ENCODE data around the gene SPRN.
"Not testable (repeated sequence)": the region's sequence is repeated elsewhere in the genome, so short reads cannot be mapped to it uniquely, and the experiment has no call there.

Gene SPRN

GRCh38 chr10:133439517-133440461 is 15.4 kb upstream of the SPRN start:
- DNase-seq, result no peak

GRCh38 chr10:133438711-133439273 is 14.4 kb upstream of the SPRN start:
- DNase-seq, result no peak

GRCh38 chr10:133432789-133433188 is 8.4 kb upstream of the SPRN start:
- not testable (repeated sequence) for DNase-seq

- not testable (repeated sequence) for DNase-seq
Measured at GRCh38 chr10:133431888-133432613, 7.6 kb upstream of the SPRN start.

- not testable (repeated sequence) for DNase-seq
Measured at GRCh38 chr10:133429571-133429970, 5.1 kb upstream of the SPRN start.

- DNase-seq, result not testable (repeated sequence)
Measured at GRCh38 chr10:133424102-133424501, 323 bp downstream of the SPRN start.

- peak; percentile 4 for DNase-seq
Measured at GRCh38 chr10:133422807-133423771, 1.3 kb downstream of the SPRN start.

- no peak for DNase-seq
Measured at GRCh38 chr10:133422223-133422806, 2.1 kb downstream of the SPRN start.

- no peak for DNase-seq
Measured at GRCh38 chr10:133421336-133422222, 2.8 kb downstream of the SPRN start.

GRCh38 chr10:133420579-133420978 is 3.8 kb downstream of the SPRN start:
- DNase-seq, result no peak

- DNase-seq, result no peak
Measured at GRCh38 chr10:133420028-133420427, 4.4 kb downstream of the SPRN start.

- DNase-seq, result no peak
Measured at GRCh38 chr10:133419211-133419950, 5.0 kb downstream of the SPRN start.

- no peak for DNase-seq
Measured at GRCh38 chr10:133418289-133418993, 6.0 kb downstream of the SPRN start.

- no peak for DNase-seq
Measured at GRCh38 chr10:133415752-133416151, 8.7 kb downstream of the SPRN start.

- DNase-seq, result not testable (repeated sequence)
Measured at GRCh38 chr10:133414401-133414800, 10.0 kb downstream of the SPRN start.

GRCh38 chr10:133412381-133412711 is 12.1 kb downstream of the SPRN start:
- DNase-seq, result no peak

- no peak for DNase-seq
Measured at GRCh38 chr10:133411523-133412380, 12.7 kb downstream of the SPRN start.

- DNase-seq, result no peak
Measured at GRCh38 chr10:133405844-133406527, 18.4 kb downstream of the SPRN start.
